NCI-H1436 (cell line): Measurements from ENCODE around the gene PRKG1.

Experiments
- DNase-seq: peaks from one replicate; lab custom pipeline; 2025; lab: John Stamatoyannopoulos, UW

The PRKG1 gene

DNA sequence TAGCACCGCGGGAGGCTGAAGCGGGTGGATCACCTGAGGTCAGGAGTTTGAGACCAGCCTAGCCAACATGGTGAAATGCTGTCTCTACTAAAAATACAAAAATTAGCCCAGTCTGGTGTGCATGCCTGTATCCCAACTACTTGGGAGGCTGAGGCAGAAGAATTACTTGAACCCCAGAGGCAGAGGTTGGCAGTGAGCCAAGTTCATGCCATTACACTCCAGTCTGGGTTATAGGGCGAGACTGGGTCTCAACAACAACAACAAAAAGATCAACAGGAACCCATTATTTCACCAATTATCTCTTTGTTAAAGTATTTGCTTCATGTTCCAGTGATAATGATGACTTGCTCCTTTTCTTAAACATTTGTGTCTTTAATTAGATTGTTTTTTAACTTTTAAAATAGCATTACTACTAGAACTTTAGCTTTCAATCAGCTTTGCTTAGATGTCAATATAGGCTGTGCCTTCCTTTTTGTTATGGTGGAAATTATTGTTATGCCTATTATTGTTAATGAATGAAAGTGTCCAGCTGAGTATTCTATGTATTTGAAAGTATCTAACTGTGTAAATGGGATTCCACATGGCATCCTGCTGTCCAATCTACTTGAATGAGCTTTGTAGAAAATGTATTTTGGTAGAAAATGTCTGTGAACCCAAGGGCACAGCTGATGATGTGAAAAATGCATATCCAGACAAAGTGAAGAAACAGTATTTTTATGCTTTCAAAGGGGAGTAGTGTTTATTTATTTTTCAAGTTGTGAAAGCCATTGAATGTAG, 686.8 kb downstream of the PRKG1 start:
- DNase-seq: no peak

DNA sequence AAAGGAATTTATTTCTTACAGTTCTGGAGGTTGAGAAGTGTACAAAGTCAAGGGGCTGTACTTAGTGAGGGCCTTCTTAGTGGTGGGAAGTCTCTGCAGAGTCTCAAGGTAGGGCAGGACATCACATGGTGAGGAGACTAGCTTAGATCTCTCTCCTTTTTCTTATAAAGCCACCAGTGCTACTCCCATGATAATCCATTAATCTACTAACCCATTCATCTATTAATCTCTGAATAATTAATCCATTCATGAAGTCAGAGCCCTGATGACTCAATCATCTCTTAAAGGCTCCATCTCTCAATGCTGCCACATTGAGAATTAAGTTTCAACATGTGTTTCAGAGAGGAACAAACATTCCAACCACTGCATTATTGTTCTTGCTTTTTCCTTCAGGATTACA, 689.5 kb downstream of the PRKG1 start:
- DNase-seq: no peak

DNA sequence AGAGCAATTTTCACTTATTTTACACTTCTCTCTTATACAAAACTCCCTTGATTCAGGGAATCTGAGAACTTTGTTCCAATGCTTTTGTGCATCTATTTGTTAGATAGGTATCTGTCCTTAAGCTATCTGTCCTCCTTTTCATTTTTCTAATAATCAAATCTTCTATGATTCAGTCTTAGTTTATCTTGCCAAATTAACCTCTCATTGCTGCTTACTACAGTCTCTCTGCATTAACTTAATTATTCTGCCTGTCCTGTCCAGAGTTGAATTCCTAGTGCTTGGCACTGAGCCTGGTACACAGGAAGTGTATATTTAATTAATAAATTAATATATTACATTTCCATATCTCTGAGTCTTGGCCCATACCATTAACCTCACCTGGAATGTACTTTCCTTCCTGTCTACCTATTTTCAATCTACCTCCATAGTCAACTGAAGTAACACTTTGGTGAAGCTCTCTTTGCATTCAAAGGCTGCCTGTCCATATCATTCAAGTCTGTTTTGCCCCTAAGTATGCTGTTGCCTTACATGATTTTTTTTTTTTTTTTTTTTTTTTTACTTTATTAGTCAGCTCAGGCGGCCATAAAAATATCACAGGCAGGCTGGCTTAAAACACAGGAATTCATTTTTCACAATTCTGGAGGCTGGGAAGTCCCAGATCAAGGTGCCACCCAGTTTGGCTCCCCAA, 691.1 kb downstream of the PRKG1 start:
- DNase-seq: no peak

DNA sequence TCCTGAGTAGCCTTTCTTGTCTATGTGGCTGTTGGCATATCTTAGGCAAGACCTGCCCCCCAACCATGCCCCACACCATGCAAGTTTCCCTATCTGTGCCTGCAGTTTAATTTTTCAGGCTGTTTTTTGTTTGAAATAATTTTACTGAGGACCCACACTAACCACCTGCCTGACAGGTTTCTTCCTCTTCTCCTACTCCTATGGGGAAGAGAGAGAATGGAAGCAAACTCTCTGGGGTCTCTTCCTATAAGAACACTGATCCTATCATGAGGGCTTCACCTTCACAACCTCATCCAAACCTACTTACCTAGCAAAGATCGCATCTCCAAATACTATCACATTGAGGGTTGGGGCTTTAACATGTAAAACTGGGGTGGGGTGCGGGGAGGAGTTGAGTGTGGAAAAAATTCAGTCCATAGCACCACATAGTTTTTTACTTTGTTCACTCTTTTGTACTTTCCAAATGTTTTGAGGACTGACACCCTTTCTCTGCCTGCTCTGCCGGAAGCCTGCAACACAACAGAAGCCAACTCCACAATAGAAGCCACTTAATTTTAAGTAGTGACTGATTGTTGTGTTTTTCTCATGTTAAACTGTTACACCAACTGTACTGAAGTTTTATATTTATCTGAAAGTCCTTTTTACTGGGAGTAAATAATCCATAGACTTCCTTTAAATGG, 692.3 kb downstream of the PRKG1 start:
- no peak for DNase-seq

DNA sequence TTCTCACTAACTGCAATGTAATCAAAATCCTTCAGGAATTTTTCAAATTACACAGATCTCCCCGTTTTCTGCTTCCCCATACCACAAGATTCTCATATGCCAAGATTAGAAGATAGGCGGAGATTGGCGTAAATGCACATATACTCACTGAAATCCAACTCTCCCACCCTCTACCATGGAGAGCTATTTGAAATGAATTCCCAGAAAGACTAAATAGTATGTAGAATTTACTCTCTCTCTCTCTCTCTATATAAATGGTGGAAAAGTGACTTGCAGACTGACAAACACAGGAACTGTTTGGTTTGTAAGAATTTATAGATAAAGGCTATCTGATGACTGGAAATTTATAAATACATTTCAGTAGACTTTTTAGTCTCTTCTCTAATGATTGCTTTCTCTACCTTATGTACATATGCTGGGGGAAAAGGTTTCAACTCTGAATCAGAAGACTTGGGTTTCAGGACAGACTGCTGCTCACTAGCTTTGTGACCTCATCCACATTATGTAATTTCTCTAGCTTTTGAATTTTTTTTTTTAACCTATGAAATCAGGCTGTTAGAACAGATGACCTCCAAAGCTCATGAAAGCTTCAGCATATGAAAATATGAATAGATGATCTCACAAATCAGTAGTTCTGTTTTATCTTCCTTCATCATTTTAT, 692.9 kb downstream of the PRKG1 start:
- no peak for DNase-seq

DNA sequence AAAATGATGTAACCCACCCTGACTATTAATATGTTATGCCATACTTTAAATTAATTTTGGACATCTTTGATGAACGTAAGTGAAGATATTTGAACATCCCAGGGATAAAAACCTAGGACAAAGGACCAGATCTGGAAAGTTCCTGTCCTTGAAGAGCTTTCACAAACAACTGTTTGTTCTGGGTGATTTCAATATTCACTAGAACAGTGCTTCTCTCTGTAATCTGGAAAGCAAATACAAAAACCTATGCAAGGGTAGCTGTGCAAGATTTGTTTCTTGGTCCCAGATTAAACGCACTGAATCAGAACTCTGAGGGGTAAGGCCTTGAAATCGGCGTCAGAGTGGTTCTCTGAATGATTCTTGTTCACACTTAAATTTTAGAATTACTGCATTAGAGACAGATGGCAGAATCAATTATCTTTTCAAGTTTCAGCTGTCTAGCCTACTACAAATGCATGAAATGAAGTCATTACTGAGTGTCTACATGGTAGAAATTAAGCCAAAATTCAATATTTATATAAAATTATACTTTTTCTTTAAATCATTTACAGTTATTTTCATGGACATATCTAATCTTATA, 694.7 kb downstream of the PRKG1 start:
- DNase-seq: no peak

DNA sequence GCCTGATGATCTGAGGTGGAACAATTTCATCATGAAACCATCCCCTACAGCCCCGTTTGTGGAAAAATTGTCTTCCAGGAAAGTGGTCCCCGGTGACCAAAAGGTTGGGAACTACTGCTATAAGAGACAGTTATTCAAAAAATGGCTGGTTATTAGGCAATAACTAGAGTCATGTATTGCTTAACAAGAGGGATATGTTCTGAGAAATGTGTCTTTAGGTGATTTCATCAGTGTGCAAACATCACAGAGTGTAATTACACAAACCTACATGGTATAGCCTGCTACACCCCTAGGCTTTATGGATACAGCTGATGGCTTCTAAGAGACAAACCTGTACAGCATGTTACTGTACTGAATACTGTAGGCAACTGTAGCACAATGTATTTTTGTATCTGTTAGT, 696.4 kb downstream of the PRKG1 start:
- no peak for DNase-seq

DNA sequence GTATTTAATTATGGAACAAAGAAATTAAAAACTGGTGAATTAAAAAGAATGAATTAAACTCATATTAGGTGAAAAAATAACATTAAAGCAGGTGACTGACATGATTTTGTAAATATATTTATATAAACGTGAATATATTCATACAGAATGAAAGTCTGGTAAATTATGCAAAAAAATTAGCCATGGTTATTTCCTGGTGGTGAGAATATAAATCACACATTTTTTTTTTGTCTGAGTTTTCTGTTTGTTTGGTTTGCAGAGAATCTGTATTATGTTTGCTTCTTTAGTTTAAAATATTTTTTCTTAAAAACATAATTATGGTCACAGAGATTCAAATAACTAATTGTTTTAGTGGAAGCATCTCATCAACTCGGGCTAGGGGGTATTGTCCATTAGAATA, 698.1 kb downstream of the PRKG1 start:
- no peak for DNase-seq

DNA sequence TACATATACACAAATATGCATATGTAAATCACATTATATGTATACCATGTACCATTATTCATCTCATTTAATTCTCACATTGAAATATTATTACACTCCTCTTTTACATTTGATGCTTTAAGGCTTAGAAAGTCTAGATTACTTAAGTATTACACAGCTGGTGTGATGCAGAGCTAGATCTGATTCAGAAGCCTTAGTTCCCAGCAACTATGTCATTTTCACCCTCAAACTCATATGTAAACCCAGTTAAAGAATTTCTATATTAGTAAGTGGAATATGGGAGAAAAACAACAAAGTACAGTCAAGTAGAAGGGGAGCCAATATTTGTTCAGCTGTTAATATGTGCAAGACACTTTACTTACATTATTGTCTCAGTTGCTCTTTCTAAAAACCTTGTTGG, 699.4 kb downstream of the PRKG1 start:
- DNase-seq: no peak

DNA sequence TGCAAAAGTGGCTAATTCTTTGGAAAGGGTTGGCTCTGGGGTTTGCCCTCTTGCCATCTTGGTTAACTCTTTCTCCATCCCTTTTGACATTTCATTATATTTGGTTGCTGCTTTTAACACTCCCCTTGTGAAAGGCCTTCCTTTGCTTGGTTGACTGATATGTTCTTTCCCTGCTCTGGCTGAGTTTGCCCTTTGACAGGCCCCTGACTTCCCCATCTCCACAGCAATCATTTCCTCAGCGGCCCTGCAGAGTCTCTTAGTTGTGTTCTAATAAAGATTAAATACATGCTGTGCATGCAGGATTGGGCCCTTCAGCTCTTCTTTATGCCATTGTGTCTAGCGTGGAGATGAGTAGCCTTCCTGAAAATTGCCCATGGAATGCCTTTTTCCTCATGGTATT, 709.7 kb downstream of the PRKG1 start:
- DNase-seq: no peak

DNA sequence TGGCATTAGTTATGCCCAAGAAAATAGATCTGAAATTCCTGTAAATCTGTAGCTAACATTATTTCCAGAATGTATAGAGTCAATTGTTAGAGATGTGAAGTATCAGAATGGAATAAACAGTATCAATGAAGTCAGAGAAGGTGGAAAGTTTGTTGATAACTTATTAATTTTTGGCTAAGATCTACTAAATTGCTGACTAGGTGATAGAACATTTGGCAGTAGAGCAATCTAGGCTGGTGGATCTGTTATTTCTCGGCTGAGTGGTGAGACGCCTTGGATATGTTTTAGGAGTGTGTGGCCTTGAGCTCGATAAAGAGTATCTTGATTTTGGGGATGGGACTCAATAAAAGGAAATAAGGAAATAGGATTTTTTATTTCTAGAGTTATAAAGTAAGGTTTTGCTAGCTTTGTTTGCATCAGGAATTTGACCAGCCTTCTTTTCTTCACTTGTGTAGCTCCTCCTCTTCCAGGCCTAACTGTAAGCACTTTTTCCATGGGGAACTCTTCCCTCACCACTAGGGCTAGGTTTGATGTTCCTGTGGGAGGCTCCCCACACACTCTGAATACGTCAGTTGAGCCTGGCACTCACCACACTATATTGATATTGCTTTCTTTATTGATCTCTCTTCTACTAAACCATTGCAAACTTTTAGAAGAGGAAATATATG, 711.9 kb downstream of the PRKG1 start:
- DNase-seq: no peak

DNA sequence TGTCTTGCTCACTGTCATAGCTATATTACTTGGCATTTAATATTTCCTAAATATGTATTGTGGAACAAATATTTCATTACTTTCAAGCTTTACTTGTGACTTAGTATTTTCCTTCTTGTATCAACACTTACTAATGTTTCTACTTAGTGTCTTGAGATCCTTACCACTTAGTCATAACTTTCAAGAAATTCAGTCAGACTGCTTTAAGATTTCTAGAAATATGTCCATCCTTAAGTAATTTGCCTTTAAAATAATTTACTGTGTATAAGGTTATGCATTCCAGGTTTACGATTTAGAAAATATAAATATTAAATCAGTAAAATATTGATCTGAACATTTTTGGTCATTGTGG, 712.4 kb downstream of the PRKG1 start:
- no peak for DNase-seq

DNA sequence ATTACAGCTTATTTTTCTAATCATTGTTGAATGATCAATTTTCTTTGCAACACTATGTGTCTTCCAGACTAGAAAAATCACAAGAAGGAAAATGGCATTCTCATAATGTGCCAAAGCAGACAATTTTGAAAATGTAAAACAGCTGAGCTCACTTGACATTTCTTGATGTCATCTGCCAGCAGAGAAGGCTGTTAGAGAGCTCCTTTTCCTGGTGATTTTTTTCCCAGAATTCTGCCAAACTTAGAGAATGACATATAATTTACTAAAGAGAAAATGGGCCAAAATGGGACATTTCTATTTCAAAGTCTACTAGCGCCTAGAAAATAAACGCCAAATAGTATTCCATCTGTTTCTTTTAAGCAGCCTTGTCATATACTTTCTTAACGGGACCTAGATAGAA, 714.0 kb downstream of the PRKG1 start:
- no peak for DNase-seq

DNA sequence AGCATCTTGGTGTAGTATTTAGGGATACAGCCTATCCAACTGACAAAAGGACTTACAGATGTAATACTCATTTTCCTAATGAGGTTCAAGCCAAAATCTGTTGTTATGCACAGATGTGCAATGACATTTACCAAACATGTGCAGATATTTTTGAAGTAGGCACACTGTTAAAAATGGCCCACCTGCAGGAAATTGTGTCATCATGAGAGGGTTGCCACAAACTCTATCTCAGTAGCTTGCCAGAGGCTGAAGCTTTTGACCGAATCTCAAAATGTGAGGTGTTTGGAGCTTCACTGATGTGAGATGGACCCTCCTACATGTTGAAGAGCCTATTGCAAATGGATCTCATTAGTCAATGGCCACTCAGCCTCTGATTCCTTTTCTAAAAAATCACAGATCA, 714.8 kb downstream of the PRKG1 start:
- DNase-seq: no peak

DNA sequence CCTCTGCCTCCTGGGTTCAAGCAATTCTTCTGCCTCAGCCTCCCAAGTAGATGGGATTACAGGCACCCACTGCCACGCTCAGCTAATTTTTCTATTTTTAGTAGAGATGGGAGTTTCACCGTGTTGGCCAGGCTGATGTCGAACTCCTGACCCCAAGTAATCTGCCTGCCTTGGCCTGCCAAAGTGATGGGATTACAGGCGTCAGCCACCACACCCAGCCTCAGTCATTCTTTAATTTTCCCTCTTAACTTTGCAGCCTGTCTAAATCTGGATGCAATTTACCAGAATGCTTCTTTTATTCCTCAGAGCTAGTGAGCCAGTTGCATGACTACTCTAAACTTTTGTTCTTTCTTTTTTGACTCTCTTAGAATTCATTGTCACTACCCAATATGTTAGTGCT, 715.6 kb downstream of the PRKG1 start:
- no peak for DNase-seq

DNA sequence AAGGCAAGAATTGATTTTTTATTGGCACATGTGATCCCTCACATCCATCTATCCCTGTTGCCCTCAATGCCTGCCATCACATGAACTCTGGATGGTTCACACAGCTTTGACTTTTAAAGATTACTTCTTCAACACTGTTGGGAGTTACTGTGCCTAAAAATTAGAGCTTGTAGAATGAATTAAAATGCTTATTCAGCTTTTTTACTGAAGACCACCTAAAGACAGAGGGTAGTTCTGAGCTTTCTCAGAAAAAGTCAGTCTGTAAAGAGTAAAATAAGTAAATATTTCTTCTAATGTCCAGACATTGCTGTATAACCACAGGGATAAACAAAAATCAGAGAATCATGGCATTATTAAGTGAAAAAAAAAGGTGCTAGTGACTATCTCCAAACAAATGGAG, 718.4 kb downstream of the PRKG1 start:
- no peak for DNase-seq

DNA sequence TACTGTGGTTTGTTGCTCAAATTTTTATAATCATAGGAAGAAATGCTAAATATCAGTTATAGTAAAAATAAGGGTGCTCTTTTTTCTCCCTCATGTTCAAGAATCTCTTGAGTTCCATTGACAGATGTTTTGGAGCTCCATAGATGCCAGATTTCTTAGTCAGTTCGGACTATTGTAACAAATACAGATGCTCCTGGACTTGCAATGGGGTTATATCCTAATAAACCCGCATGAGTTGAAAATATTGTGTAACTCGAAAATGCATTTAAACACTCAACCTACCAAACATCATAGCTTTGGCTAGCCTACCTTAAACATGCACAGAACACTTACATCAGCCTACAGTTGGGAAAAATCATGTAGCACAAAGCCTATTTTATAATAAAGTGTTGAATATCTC, 725.8 kb downstream of the PRKG1 start:
- DNase-seq: no peak

DNA sequence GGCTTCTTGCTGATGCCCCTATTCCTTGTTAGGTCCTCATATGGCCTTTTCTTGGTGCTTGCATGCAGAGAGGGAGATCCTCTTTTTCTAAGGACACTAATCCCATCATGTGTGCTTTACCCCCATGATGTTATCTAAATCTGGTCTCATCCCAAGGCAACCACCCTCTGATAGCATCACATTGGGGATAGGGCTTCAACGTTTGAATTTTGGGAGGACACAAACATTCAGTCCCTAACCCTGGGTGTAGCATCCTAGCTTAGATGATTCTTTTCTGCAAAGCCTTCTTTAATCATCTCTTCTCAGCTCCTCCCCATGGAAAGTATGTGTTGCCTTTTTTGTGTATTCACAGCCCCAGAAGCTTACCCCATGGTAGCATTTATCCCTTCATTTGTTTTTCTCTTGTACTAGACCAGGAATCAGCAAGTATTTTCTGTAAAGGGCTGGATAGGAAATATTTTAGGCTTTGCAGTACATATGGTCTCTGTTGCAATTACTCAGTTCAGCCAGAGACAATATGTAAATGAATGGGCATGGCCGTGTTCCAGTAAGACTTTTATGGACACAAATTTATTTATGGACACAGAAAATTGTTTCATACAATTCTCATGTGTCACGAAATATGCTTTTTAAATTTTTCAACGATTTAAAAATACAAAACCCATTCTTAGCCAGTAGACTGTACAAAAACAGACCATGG, 726.6 kb downstream of the PRKG1 start:
- DNase-seq: no peak

DNA sequence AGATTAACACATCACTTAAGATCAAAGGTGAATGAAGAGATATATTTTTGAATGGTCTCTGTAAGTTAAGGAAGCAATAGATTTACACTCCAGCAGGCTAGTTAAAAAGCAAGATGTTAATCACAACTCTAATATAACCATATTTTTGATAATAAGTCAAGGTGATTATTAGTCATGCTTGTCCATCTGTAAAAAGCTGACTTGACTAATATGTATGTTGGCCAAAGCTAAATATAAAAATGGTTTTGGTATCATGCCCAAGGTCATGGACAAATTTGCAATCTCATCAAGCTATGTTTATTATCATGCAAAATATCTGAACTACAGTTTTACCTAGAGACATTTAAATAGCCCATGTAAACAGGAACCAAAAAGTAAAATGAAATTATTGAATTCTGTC, 727.7 kb downstream of the PRKG1 start:
- no peak for DNase-seq

DNA sequence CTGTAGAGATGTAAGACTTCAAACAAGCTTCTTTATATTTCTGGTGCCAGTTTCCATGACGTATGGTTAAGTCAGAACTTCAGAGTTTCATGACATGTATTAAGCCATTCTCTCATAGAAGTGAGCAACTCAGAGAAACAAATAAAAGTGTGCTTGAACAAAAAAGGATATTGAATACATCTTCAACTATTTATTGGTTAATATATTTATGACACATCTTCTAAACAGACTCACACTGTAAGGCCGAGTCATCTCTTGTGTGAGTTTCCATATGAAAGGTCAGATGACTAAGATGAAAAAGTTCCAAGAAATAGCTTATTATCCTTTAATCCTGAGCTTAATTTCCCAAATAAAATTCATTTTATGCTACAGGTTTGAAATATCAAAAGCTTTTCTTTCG, 730.6 kb downstream of the PRKG1 start:
- DNase-seq: no peak

DNA sequence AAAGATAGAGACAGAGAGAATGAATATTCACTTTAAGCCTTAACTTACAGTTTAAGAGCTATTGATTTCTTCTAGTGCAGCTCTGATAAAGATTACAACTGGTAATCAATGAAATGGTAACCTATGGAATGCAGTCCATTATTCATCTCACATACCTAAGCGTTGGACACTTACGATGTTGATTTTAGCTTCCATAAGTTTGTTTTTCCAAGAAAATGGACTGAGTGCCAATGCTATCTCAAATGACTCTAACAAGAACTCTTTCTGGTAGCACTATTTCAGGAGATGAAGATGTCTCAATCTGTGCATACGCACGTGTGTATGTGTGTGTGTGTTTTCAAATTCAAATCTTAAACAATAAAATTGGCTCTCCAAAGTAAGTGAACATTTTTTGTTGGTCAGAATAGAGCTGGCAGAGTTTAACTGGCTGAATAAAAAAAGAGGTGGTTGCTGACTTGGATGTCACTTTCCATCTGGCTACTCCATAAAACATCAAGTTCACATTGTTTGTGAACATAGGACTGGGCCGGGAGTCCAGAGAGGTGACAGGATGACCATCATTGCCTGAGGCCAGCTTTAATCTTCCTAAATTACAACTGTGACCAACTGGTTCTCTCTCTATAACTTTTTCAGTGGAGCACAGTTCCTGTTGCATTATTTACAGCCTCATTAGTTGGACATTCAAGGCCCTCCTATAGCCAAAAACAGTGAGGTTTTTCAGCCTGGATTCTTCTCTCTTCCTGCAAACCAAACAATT, 732.0 kb downstream of the PRKG1 start:
- no peak for DNase-seq
